BJ (cell line): Measurements from ENCODE around the gene AK4. TPM values are rescaled to one million over a fixed set of nuclear protein-coding genes. Genes with fewer than 3 reads are reported as not detected.

ENCODE experiments used
- CTCF ChIA-PET: fragments of 350-600 bp; formaldehyde crosslinking; extraction: SDS; loops from one replicate; lab custom pipeline; 2021; ENCODE audit warnings: antibody characterized with exemption, inconsistent platforms; lab: Yijun Ruan, JAX
- POLR2A ChIA-PET: fragments of 300-600 bp; sonication (Branson Sonifier 250); formaldehyde crosslinking; extraction: SDS; loops from one replicate; lab custom pipeline; 2021; ENCODE audit warnings: antibody characterized with exemption; lab: Charles Lee
- DNase-seq: peaks from one replicate; pipeline ENCODE4 v3.0.0-alpha.2; 2011; ENCODE audit warnings: low read depth
- H3K27me3 ChIP-seq: 2 replicates; pipeline ENCODE4 v1.6.0; 2011; ENCODE audit warnings: low read length; ENCODE audit not compliant: control insufficient read depth, insufficient read depth
- H3K36me3 ChIP-seq: 2 replicates; pipeline ENCODE4 v1.5.1; 2011; ENCODE audit warnings: low read length; ENCODE audit not compliant: control insufficient read depth, insufficient read depth
- H3K4me3 ChIP-seq: 2 replicates; pipeline ENCODE4 v1.5.1; 2011; ENCODE audit warnings: low read depth, mild to moderate bottlenecking, control low read depth, low read length
- CTCF ChIP-seq: IDR thresholded peaks from 2 replicates; pipeline ENCODE4 v1.5.1; 2011; ENCODE audit warnings: low read depth, mild to moderate bottlenecking, control low read depth, inconsistent platforms, low read length, moderate library complexity; ENCODE audit not compliant: insufficient read depth
- polyA plus RNA-seq: library from polyadenylated mRNA; depleted of rRNA; stranded (reverse); fragments of >200 nt; gene quantifications from 2 replicates; pipeline ENCODE4 v1.2.3, GENCODE V29; 2011

Gene AK4
- polyA plus RNA-seq, 1 experiment = 11.9 TPM

- DNase-seq = no peak
- no peak overlapping the region for H3K4me3 ChIP-seq
- no peaks in the 10 kb centered on the region for H3K27me3 ChIP-seq
- ChIA-PET CTCF (interaction anchor here (1.4 kb wide), 1 partner anchor 490 kb away, joined by 3 read pairs; no protein-coding TSS in a partner anchor), POLR2A (no interaction called here)
- TF ChIP-seq CTCF = no peak
- H3K36me3 ChIP-seq = no peaks in the 10 kb centered on the region; the same call in 1 of the 2 replicates
Measured at GRCh38 chr1:65197636-65198035, 49.6 kb downstream of the AK4 start.

GRCh38 chr1:65198096-65198495, 50.1 kb downstream of the AK4 start:
- Histone ChIP-seq H3K4me3 (no peak overlapping the region), H3K27me3 (no peaks in the 10 kb centered on the region), H3K36me3 (no peaks in the 10 kb centered on the region; the same call in 1 of the 2 replicates)
- ChIA-PET CTCF (interaction anchor here (1.4 kb wide), 1 partner anchor 489 kb away, joined by 3 read pairs; no protein-coding TSS in a partner anchor), POLR2A (no interaction called here)
- TF ChIP-seq CTCF = no peak
- DNase-seq = no peak

- CTCF ChIA-PET = interaction anchor here (1.0 to 1.2 kb wide), 3 partner anchors 9 to 231 kb away, joined by 3 to 4 read pairs (median 4); no protein-coding TSS in a partner anchor
- POLR2A ChIA-PET = no interaction called here
- Histone ChIP-seq H3K36me3 (no peaks in the 10 kb centered on the region; the same call in 1 of the 2 replicates), H3K4me3 (no peak overlapping the region), H3K27me3 (no peaks in the 10 kb centered on the region)
- no peak for TF ChIP-seq CTCF
- no peak for DNase-seq
Measured at GRCh38 chr1:65200411-65200810, 52.4 kb downstream of the AK4 start.

GRCh38 chr1:65206836-65207235, 58.8 kb downstream of the AK4 start:
- POLR2A ChIA-PET = interaction anchor here (0.6 kb wide), 1 partner anchor 52 kb away, joined by 10 read pairs; no protein-coding TSS in a partner anchor

GRCh38 chr1:65207317-65207716, 59.3 kb downstream of the AK4 start:
- H3K27me3 ChIP-seq = no peaks in the 10 kb centered on the region
- H3K4me3 ChIP-seq = no peak overlapping the region
- CTCF ChIA-PET = interaction anchor here (1.3 to 2.7 kb wide), 3 partner anchors 17 to 481 kb away, joined by 3 to 17 read pairs (median 6); no protein-coding TSS in a partner anchor
- H3K36me3 ChIP-seq = no peaks in the 10 kb centered on the region
- DNase-seq = no peak
- POLR2A ChIA-PET = interaction anchor here (0.6 kb wide), 1 partner anchor 51 kb away, joined by 10 read pairs; no protein-coding TSS in a partner anchor
- TF ChIP-seq CTCF = no peak

More at GRCh38 chr1:65206836-65207235, 58.8 kb downstream of the AK4 start:
- DNase-seq = no peak
- TF ChIP-seq CTCF = no peak
- Histone ChIP-seq H3K4me3 (no peak overlapping the region), H3K27me3 (no peaks in the 10 kb centered on the region), H3K36me3 (no peaks in the 10 kb centered on the region)
- CTCF ChIA-PET = interaction anchor here (1.3 to 1.9 kb wide), 2 partner anchors 17 to 147 kb away, joined by 3 to 6 read pairs; no protein-coding TSS in a partner anchor
